ENCODE measurements around the gene CADM1.

GRCh38 chr11:115159207-115159606, 345.0 kb downstream of the CADM1 start:
- TF ChIP-seq CTCF (IDR thresholded peaks at IDR 0.05; ENCODE audit: poor library complexity) (no peak), EZH2 (IDR thresholded peaks at IDR 0.05; ENCODE audit: borderline replicate concordance) (no peak), EZH2phosphoT487 (IDR thresholded peaks at IDR 0.05; ENCODE audit: low read depth, severe bottlenecking, unreplicated experiment) (no peak)
